Psoas muscle (tissue), 8 donors: Measurements from ENCODE around the gene RNF212. TPM values are rescaled to one million over a fixed set of nuclear protein-coding genes. Genes with fewer than 3 reads are reported as not detected.

ENCODE experiments used
- ATAC-seq, 4 donors: fragments of 200-7000 bp; cut with Tn5 transposase; one replicate each; pipeline ENCODE4 v1.9.1; 2020; ENCODE audit warnings: moderate library complexity in 3 of 4, mild to moderate bottlenecking in 2 of 4
- DNase-seq, 2 donors: peaks; one replicate each; pipeline ENCODE4 v3.0.0-alpha.2; 2020
- H3K27ac ChIP-seq: fragments of 200-600 bp; one replicate; pipeline ENCODE4 v1.8.0; 2022
- H3K27me3 ChIP-seq, 3 donors: fragments of 200-600 bp in 1 of 3; one replicate each; pipeline versions ENCODE4 v1.6.1 to v1.8.0; 2013 to 2022; ENCODE audit warnings: low read length in 2 of 3, mild to moderate bottlenecking in 2 of 3, moderate library complexity in 1 of 3; ENCODE audit not compliant: insufficient read depth in 3 of 3
- H3K36me3 ChIP-seq, 2 donors: fragments of 200-600 bp in 1 of 2; one replicate each; pipeline versions ENCODE4 v1.6.1 to v1.8.0; 2013 to 2022; ENCODE audit warnings: low read depth in 1 of 2, mild to moderate bottlenecking in 1 of 2, moderate library complexity in 1 of 2; ENCODE audit not compliant: insufficient read depth in 1 of 2
- H3K4me1 ChIP-seq: fragments of 200-600 bp; one replicate; pipeline ENCODE4 v1.8.0; 2022
- H3K4me3 ChIP-seq: fragments of 200-600 bp; one replicate; pipeline ENCODE4 v1.8.0; 2022; ENCODE audit warnings: mild to moderate bottlenecking
- H3K9me3 ChIP-seq: fragments of 200-600 bp; one replicate; pipeline ENCODE4 v1.8.0; 2022
- WGBS, 3 donors: extraction: QIAGEN DNeasy Blood & Tissue Kit; methylation state at CpG; one replicate each; pipeline versions ENCODE4 v1.1.6 to v1.1.7; 2013; 5-methylcytosine and 5-hydroxymethylcytosine counted together
- intact Hi-C, 2 donors: fragments of 100-400 bp; cut with DNase I; formaldehyde crosslinking; loops; one replicate each; pipeline versions ENCODE4 v1.11.0 to v1.14.2; 2022
- polyA plus RNA-seq, 3 donors: library from polyadenylated mRNA; stranded (reverse); fragments of 200-250 nt; gene quantifications; one replicate each; pipeline ENCODE4 v1.2.3, GENCODE V29; 2013
- total RNA-seq, 4 donors: library from RNA; stranded (reverse); fragmentation: NEBNext Ultra II Directional in 2 of 4; extraction: Animal tissue kit (Norgen Biotek cat#: 25700) in 2 of 4; gene quantifications; one replicate each; pipeline versions ENCODE4 v1.2.1 to v1.2.4, GENCODE V29; 2021 to 2023
- TF ChIP-seq, protein P1 (sequence below): fragments of 200-600 bp; IDR thresholded peaks from one replicate; pipeline ENCODE4 v1.8.0; 2022; ENCODE audit warnings: antibody characterized with exemption
- donor health status: healthy with polysubstance abuse.
- donor health status: DM: no; HTN: no; CAD: no; lungs with moderate emphysema.
- donor health status: Bipolar disorder and iron deficiency.
- donor health status: healthy.
- donor health status: DM: yes; HTN: yes; CAD: no.
- donor health status: DM: no; HTN: no; CAD: no.
- donor health status: DM: no; HTN: no; CAD: no.
- donor health status: DM: yes; HTN: yes; CAD: no.

RNF212 gene
- total and polyA plus RNA-seq, 7 donors: 0.03 to 1.5 (median 0.42) TPM

DNA sequence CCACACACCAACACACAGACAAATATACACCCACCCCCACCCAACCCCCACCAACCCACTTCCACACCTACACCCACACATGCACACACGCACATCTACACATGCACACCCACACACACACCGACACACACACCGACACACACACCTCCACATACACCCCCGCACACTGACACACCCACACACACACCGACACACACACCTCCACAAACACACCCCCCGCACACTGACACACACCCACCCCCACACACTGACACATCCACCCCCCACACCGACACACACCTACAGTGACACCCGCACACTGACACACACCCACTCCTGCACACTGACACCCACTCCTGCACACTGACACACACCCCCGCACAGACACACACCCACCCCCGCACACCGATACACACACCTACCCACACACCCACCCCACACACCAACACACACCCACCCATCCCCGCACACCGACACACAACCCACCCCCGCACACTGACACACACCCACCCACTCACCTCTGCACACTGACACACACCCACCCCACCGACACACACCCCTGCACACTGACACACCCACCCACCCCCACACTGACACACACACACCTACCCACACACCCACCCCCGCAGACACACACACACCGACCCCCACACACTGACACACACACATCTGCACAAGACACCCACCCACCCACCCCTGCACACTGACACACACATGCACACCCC, 70.9 kb downstream of the RNF212 start:
- Histone ChIP-seq H3K4me1 (no peaks in the 10 kb centered on the region), H3K9me3 (no peaks in the 10 kb centered on the region), H3K36me3 (no peaks in the 10 kb centered on the region), H3K27ac (no peak overlapping the region), H3K4me3 (no peak overlapping the region), H3K27me3 (peaks cover 0 to 59% (median 16%) of the 10 kb centered on the region in 3 donors)
- TF ChIP-seq, protein P1, sequence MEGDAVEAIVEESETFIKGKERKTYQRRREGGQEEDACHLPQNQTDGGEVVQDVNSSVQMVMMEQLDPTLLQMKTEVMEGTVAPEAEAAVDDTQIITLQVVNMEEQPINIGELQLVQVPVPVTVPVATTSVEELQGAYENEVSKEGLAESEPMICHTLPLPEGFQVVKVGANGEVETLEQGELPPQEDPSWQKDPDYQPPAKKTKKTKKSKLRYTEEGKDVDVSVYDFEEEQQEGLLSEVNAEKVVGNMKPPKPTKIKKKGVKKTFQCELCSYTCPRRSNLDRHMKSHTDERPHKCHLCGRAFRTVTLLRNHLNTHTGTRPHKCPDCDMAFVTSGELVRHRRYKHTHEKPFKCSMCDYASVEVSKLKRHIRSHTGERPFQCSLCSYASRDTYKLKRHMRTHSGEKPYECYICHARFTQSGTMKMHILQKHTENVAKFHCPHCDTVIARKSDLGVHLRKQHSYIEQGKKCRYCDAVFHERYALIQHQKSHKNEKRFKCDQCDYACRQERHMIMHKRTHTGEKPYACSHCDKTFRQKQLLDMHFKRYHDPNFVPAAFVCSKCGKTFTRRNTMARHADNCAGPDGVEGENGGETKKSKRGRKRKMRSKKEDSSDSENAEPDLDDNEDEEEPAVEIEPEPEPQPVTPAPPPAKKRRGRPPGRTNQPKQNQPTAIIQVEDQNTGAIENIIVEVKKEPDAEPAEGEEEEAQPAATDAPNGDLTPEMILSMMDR: no peak
- WGBS, 3 donors: 90 to 95% (median 92%) methylated on average over 17 of the region's 17 CpGs
- intact Hi-C loops: no loop called here
- DNase-seq (peak in 1 of 2 donors; percentile 10), ATAC-seq (no peak)

DNA sequence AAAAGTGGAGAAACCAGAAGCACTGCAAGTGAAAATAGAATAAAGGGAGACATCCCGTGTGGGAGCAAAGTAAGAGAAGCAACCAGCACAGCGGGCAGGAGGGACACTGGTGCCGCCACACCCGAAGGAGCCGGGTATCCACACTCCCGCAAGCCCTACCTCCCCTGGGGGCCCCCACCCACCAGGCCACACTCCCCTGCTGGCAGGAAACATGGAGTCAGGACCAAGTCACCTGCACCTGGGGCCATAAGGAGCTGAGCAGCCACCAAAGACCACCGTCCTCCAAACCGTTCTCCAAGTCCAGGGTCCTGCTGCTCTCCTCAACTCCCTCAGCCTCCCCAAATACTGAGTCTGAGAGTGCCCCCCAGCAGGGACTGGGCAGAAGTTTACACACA, 71.4 kb downstream of the RNF212 start:
- 61 to 70% (median 65%) methylated on average over 7 to 8 of the region's 8 CpGs for WGBS, 3 donors
- intact Hi-C loops: no loop called here
- H3K27me3 ChIP-seq: peaks cover 0 to 53% (median 17%) of the 10 kb centered on the region in 3 donors

DNA sequence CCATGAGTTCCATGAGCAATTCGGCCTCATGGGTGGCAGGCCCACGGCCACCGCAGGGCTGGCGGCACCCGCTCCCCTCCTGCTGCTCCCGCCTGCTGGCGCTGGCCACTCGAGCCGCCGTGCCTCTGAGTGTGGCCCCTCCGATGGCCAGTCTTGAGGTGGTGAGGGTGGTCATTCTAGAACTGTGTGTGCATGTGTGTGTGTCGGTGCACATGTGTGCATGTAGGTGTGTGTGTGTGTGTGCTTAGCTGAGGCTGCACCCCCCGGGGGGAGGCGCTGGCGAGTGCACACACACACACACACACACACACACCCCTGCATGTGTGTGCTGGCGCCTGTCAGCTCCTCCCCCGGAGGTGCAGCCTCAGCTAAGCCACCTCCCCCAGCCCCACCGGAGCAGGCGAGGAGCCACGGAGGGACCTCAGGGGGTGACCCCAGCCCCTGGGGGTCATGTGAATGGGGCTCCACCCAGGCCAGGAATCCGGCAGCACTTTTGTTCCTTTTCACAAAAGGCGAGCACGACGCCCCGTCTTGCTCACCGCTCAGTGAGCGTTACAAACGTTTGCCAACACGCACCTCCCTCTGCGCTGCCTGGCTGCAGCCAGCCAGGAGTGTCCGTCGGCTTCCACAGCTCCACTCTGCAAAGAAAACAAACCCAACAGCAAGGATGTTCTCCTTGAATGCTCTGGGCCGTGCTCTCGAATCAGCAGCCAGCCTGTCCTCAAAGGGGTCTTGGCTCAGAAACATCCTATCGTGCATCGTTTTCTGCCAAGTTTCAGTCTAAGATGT, 72.0 kb downstream of the RNF212 start:
- no peak for ATAC-seq
- TF ChIP-seq, protein P1: no peak
- no peaks in the 10 kb centered on the region for H3K9me3 ChIP-seq
- 44 to 47% (median 45%) methylated on average over 31 to 36 of the region's 36 CpGs for WGBS, 3 donors
- no peak overlapping the region for H3K4me3 ChIP-seq
- intact Hi-C loops: no loop called here
- DNase-seq: peak in 1 of 2 donors; percentile 53
- H3K4me1 ChIP-seq: no peaks in the 10 kb centered on the region
- H3K27me3 ChIP-seq: peaks cover 0 to 56% (median 17%) of the 10 kb centered on the region in 3 donors
- H3K27ac ChIP-seq: no peak overlapping the region
- no peaks in the 10 kb centered on the region for H3K36me3 ChIP-seq

More for the DNA sequence above, 71.4 kb downstream of the RNF212 start:
- DNase-seq (peak in 1 of 2 donors; percentile 52), ATAC-seq (no peak)
- no peaks in the 10 kb centered on the region for H3K9me3 ChIP-seq
- H3K4me3 ChIP-seq: no peak overlapping the region
- H3K36me3 ChIP-seq: no peaks in the 10 kb centered on the region
- H3K4me1 ChIP-seq: no peaks in the 10 kb centered on the region
- no peak overlapping the region for H3K27ac ChIP-seq
- TF ChIP-seq, protein P1: no peak

DNA sequence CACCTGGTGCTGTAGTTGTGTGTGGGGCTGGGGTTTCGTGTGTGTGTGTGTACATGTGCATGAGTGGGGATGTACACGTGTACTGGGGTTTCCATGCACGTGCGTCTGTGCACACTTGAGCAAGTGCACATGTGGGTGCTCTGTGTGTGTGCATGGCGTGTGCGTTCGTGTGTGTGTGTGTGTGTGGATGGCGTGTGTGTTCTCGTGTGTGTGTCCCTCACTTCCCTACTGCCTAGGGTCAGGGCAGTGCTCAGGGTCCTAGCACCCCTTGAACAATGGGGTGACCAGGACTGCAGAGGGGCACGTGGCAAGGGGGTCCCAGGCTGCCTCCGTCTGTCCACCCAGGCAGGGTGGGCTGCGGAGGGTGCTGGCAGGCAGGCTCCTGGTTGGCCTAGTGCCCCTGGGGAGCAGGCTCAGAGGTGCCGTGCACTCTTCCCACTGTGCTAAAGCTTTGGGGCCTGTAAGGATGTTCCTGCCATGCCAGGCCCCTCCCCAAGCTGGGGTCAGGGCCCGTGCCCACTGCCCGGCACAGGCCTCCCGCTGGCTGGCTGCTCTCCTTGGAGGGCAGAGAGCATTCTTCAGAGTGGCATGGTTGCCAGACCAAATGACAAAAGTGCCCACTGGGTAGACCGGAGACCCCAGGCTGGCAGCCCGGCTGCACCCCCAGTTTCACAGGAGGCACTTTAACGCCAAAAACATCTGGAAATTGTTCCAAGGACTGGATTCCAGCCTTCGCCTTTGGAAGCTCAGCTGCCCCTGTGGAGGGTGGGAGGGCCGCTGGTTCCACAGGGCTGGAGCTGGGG, 72.8 kb downstream of the RNF212 start:
- intact Hi-C loops: no loop called here
- TF ChIP-seq, protein P1: no peak
- Histone ChIP-seq H3K27me3 (peaks cover 0 to 59% (median 16%) of the 10 kb centered on the region in 3 donors), H3K4me3 (no peak overlapping the region), H3K9me3 (no peaks in the 10 kb centered on the region), H3K27ac (no peak overlapping the region), H3K36me3 (no peaks in the 10 kb centered on the region), H3K4me1 (no peaks in the 10 kb centered on the region)
- DNase-seq (no peak), ATAC-seq (no peak)
- WGBS, 3 donors: 78 to 87% (median 80%) methylated on average over 21 of the region's 21 CpGs
